HG03558 (cell line): ENCODE results near the gene PRKAG2.
"Not testable (repeated sequence)": the region's sequence is repeated elsewhere in the genome, so short reads cannot be mapped to it uniquely, and the experiment has no call there.

ENCODE experiments used
- ATAC-seq: cut with Tn5 transposase; IDR thresholded peaks from one replicate; pipeline ENCODE4 v1.9.1; 2021; ENCODE audit warnings: moderate number of reproducible peaks; ENCODE audit not compliant: unreplicated experiment; ENCODE audit errors: extremely low read depth

The PRKAG2 gene

DNA sequence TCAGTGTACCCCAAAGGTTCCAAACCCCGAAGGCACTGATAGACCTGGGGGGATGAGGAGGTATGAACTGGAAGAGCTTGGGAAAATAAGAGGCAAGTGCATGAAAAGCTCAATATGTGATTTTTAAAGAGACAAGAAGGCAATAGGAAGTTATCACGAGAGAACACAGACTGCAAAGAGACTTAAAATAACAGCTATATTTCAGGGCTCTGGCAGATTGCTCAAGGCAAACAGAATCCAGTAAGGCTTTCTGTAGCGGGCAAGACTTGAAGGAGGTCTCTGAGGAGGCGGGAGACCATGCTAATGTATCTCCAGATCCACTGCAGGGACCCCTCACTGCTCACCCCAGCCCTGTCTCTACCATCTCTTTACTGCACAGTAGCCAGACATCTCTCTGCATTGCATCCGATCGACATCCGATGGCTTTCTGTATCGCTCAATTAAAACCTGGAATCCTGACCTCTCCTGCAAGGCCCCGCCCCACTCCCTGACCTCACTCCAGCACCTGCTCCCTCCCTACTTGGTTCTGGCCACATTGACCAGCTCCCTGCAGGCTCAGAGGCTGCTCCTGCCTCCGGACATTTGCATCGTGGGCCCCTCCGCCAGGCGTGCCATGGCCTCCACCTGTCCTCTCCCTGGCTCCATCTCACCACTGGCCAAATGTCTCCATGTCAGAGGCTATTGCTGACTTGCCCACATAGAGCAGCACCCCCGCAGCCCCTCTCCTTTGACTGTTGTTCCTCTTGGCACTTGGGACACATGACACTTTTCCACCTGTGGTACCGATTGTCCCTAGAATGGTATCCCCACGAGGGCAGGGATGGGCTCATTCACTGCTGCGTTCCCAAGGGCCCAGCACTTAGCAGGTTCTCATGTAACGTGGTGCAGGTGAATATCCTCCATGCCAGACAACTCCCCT is 118.0 kb downstream of the PRKAG2 start:
- ATAC-seq, result no peak

DNA sequence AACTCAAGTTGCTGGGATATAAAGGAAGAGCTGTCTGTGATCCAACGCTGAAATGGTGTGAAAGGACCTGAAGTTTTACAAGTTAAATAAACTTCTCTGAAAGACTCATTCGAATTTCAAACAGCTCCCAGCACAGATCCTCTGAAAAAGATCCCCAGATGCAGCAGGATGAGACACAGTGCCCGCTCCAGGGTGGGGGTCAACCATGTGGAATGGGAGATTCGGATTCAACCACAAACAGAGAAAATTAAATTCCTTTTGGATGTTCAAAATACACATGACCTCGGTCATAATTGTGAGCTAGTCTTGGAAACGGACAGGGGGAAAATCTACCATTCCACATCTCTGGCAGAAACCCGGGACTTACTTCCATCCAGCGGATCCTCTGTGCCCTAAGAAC is 119.6 kb downstream of the PRKAG2 start:
- no peak for ATAC-seq

DNA sequence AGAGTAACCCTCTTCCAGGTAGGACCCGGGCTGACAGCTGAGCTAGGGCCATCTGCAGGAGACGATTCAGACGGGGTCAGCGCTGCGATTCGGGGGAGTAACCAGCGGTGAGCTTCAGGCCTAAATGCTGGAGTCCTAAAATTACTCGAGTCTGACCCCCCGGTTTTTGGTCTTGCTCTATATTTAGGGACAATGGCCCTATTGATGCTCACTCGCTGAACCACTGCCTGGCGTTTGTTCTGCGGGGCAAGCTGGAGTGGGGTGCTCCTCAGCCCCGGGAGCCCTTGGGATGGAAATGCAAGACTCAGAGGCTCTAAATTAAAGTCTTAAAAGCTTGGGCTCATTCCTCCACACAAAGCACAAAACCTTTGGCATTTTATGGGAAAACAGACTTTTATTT is 120.0 kb downstream of the PRKAG2 start:
- ATAC-seq, result no peak

DNA sequence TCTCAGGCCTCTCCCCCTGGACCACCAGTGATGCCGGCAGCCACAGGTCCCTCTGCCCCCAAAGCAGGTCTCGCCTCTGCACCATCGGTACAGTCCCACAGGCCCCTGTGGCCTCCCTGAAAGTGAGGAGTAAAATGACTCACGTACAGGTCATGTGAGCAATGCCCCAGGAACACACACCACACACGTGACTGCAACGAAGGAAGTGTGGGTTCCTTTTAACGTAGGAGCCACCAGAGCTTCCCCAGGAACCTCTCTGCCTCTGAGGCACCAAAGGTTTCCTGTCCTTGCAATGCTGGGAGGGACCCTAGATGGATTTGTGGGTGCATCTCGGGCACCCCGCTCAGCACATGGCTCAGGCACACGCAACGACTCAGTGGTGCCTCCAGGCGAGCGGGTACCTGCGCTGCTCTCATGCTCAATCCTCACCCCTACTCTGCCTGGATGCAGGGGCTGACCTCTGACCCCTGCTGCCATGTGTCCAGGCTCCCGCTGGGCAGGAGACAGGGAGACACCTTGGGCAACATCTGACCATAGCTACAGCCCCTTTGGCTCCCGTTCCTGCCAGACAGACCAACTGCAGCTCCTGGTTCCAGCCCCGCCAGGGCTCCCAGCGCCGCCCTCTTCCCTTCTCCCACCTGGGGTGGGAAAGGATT is 120.7 kb downstream of the PRKAG2 start:
- no peak for ATAC-seq

DNA sequence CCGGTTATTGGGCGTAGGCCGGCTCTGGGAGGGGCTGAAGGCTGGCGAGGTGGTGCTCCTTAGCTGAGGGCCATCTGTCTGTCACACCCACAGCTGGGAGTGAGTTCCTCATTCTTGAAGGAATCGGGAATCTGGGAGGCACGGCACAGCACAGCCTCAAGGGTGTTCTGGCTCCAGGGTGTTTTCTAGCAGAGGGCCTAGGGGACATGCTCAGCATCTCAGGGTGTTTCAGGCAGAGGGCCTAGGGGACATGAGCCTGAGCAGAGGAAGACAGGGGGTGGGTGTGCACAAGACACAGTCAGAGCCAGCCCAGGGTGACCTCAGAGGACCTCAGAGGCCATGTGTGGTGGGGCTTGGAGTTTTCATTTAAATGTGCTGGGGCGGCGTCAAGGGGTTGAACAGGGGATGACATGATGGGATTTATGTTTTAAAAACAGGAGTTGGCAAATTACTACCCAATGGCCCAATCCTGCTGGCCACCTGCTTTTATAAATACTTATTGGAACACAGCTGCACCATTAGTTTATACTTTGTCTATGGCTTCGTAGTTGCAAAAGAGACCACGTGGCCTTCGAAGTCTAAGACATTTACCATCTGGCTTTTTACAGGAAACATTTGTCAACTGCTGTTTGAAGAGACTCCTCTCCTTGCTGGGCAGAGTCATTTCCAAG is 121.6 kb downstream of the PRKAG2 start:
- no peak for ATAC-seq

DNA sequence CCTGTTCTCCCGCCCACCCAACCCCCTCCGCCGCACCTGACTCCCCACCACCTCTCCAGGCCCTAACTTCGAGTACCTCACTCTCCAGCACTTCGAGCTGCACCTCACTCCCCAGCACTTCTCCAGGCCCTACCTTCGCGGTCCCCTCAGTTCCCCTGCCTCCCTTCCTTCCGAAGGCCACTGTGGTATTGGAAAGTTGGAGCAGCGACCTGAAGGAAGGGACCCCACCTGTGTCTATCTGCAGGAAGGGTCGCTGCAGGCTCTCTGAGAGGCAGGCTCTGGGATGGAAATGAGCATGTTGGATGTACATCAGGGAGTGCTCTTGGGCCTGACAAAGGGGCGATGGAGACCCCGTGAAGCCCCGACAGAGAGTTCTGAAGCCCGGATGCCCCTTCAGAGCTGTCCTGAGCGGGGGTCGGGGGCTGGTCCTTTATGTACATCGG is 122.2 kb downstream of the PRKAG2 start:
- no peak for ATAC-seq

DNA sequence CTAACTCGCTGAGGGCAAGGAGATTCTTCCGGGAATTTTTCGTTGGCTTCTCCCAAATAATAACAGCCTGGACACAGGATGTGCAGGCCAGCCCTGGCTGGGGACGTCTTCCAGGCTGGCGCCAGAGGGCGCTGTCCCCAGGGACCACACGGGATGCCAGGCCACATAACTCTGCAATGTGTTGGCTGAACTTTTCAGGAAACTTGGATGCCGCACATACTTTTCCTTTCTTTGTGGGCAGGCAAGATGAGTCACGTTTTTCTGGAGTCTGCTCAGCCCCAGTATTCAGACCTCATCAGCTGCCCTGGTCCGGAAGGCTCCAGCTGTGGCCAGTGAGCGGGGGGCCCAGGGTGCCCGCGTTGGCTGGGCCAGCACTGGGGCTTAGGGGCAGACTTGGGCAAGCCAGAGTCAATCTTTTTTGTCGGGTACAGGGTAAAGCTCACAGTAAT is 122.7 kb downstream of the PRKAG2 start:
- no peak for ATAC-seq

DNA sequence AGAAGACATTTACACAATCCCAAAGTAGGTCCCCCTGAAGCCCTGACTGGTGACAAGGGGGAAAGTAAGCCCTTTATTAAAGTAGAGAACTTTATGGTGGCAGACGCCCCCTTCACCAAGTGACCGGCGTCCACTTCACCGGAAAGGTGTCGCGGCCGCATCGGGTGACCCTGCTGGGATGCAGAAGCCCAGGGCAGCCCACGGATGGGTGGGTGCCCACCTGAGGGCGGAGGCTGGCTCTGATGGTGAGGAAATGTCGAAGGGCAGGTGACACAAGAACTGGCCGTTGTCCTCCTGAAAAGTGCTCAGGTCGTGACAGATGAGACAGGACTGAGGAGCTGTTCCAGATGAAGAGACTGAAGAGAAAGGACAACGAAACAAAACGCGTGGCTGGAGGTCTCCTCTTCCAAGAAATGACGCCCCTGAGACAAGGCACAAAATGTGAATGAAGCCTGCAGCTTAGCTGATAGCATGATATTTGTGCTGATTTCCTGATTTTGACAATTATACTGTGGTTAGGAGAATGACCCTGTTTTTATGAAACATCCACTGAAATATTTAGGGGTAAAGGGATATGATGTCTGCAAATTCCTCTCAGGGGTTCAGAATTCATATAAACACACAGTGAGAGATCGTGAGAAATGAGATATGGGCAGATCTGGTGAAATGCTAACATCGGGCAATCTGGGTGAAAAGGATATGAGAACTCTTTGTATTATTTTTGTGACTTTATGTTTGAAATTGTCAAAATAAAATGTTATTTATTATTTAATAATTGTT is 123.9 kb downstream of the PRKAG2 start:
- no peak for ATAC-seq

DNA sequence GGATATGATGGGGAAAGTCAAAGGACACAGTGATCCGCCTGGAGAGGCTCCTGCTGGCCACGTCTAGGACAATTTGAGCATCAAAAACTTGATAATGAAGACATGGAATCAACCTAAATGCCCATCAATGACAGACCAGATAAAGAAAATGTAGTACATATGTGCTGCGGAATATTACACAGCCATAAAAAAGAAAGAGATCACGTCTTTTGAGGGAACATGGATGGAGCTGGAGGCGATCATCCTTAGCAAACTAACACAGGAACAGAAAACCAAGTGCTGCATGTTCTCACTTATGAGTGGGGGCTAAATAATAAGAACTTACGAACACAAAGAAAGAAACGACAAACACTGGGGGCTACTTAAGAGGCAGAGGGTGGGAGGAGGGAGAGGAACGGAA is 124.9 kb downstream of the PRKAG2 start:
- no peak for ATAC-seq

DNA sequence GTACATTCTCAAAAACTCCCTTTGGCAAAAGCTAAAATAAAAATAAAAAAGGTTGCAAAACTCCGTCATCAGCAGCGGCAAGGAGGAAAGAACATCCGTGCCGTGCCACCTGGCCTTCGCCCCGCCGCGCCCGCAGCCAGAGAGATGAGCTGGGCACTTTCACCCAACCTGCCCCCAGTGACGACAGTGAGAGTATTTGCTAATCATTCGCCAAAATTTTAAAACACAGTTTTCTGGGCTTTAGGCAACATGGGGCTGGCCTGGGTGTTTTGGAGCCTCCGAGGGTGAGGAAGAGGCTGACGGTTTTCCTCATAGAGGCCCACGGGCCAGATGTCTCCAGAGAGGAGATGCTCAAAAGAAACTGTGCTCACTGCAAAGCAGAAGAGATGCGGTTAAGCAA is 128.2 kb downstream of the PRKAG2 start:
- ATAC-seq, result no peak

DNA sequence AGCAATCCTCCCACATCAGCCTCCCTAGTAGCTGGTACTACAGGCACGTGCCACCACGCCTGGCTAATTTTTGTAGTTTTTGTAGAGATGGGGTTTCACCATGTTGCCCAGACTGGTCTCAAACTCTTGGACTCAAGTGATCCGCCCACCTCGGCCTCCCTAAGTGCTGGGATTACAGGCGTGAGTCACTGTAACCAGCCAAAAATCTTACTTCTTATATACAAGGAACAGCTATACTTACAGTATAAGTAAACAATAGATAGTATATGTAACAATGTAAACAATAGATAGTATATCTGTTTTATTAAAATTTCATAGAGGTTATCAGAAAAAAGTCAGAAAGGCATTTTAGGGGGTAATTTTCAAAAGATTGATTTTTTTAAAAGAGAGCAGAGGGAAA is 128.9 kb downstream of the PRKAG2 start:
- ATAC-seq, result not testable (repeated sequence)

DNA sequence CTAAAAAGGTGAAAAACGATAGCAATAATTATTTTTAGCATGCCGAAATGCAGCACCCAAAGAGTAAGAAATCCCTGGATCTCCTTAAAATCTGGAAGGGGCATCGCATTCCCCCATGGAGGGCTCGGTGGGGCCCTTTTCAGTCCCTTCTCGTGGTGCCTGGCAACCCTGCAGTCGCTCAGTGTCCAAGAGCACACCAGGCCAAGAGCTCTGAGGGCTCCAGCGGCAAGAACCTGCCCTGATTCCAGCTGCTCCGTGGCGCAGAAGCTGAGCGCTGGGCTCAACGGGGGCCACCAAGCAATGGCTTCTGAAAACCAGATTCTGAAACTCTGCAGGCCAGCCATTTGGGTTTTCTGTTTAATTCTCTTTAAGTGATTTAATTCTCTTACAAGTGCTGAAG is 131.2 kb downstream of the PRKAG2 start:
- ATAC-seq, result no peak

DNA sequence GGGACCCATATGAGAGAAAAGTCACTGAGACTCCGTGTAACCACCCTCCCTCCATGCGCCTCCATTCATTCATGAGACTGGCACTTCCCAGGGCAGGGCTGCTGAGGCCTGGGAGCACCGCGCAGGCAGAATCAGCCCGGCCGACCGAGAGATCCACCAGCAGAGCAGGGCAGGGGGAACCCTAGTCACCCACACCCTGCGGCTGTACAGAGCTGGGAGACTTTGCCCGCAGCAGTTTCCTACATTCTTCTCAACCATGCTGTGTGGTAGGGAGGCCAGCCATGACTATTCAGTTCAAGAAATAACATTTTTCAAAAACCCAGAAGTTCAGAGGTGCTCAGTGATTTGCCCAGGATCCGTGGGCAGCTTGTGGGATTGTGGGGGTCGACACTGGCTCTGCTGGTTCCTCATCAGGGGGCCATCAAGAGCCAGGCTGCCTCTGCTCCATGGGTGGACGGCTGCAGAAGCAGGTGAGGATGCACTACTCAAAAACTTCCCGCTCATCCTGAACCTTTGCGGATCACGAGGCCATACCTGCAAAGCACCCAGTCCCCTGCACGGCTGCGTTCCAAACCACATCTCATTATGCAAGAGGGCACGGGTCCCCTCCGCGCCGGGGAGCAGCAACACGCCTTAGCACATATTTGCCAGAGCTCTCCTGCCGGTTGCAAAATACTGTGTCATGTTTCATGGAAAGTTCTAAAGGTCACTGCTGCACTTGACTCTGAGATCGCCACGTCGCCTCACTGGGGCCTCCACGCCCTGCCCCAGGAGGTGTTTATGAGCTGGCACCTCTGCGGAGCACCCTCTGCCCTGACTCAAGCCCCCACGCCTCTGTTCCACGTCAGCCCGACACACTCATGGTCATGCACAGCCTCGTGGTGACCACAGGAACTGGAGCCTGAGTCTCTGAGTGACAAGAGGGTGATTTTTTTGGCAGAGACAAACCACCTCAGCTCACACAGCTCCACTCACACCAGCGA is 132.0 kb downstream of the PRKAG2 start:
- ATAC-seq, result no peak

DNA sequence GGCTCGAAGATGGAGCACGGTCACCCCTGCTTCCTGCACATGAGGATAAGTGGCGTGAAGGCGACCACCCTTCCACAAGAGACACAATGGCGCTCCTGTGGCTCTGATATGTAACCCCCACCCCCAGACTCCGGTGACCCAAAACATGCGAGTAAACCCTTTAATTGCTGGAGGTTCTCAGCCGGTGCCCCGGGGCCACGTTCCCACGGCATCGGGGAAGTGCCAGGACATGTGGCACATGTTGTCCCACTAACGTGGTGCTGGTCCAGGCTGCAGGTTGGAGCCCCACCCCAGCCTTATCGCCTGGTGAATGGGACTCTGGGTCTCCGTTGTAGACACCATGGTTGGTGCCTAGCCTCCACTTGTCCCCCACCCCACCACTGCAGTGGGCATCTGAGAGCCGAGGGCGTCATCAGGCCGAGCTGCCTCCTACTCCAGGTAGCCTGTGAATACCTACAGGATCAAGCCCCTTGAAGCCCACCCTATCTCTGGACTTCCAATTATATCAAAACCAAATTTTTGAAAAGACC is 132.8 kb downstream of the PRKAG2 start:
- ATAC-seq, result no peak

DNA sequence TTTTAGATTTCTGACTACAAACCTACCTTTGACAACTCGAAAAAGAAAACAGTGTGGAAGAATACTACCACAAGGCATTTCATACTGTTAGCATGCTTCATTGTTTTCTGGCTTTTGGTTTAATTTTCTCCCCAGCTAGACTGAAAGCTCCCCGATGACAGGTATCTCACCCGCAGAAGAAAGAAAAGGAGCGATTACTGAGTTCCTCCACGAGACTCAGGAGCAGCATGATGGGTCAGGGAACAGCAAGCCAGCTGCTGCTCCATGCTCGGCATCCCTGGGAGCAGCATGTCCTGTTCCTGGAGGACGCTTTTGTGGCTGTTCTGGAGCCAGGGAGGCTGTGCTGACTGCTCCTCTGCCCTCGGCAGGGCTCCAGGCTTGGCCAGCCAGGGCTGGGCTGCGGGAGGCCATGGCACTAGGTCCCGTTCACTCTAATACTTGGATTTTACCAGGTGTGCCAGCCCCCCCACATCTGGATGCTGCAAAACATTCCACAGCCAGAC is 133.4 kb downstream of the PRKAG2 start:
- no peak for ATAC-seq

DNA sequence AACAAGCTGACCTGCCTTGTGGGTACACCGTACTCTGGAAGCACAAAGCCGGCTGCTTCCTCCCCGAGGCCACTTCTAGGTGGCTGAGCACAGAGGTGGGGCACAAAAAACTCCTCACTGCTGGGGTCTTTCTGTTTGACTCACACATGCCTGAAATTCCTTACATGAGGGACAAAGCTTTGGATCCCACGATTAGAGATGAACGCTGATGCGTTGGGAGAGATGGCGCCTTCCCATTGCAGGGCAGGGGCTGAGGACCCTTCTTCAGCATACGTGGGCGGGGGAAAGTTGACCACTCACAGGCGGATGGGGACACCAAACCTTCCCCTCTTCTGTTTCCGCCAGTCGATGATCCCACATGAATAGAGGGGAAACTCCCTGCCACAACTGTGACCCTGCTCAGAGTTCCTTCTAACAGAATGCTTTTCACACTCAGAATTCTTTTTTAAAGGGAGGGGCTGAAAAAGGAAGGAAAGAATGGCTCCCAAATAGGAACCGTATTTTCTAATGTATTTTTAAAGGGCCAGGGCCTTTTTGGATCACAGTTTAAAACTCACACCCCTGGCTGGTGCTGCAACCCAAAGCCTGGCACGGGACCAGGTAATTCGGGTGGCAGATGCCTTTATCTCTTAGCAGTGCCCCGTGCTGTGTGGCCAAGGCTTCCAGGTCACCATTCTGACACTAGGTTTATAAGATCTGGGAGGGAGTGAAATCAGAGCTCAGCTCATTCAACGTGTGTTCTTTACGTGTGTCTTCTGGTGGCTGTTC is 134.0 kb downstream of the PRKAG2 start:
- ATAC-seq, result no peak

DNA sequence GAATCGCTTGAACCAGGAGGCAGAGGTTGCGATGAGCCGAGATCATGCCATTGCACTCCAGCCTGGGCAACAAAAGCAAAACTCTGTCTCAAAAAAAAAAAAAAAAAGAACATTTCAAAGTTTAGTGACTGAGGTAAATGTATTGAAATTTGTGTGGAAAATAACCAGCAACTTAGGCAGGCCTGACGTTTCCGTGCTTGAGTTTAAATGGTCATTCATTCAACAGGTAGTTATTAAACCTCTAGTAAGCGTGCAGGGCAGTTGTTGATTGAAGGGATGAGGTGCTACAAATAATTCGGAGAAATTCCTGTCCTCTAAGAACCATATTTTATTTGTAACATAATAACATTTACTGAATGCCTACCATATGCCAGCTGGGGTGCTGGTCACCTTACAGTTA is 135.3 kb downstream of the PRKAG2 start:
- ATAC-seq, result no peak
